Stimulated activated naive CD4-positive, alpha-beta T cell treated with Interleukin-2 at 50 U/mL for 16 hours (primary cell): Measurements from ENCODE around the gene FBN2.

ENCODE experiments used
- DNase-seq: peaks from one replicate; lab custom pipeline; 2025; lab: John Stamatoyannopoulos, UW

The FBN2 gene

GRCh38 chr5:128252756-128253155 is 285.3 kb downstream of the FBN2 start:
- no peak for DNase-seq

- no peak for DNase-seq
These were observed 285.8 kb downstream of the FBN2 start for GRCh38 chr5:128252196-128252595.

DNA sequence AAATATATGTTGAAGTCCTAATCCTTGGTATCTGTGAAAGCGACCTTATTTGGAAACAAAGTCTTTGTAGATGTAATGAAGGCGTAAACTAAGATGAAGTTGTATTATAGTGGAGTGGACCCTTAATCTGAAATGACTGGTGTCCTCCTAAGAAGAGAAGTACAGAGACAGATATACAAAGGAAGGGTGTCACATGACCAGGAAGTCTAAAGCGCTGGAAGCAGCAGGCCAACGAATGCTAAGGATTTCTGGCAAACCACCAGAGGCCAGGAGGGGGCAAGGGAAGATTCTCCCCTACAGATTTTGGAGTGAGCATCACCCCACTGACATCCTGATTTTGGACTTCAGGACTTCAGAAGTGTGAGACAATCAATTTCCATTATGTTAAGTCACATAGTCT is 292.1 kb downstream of the FBN2 start:
- no peak for DNase-seq

- DNase-seq: no peak
These were observed 294.0 kb downstream of the FBN2 start for GRCh38 chr5:128243958-128244582.

DNA sequence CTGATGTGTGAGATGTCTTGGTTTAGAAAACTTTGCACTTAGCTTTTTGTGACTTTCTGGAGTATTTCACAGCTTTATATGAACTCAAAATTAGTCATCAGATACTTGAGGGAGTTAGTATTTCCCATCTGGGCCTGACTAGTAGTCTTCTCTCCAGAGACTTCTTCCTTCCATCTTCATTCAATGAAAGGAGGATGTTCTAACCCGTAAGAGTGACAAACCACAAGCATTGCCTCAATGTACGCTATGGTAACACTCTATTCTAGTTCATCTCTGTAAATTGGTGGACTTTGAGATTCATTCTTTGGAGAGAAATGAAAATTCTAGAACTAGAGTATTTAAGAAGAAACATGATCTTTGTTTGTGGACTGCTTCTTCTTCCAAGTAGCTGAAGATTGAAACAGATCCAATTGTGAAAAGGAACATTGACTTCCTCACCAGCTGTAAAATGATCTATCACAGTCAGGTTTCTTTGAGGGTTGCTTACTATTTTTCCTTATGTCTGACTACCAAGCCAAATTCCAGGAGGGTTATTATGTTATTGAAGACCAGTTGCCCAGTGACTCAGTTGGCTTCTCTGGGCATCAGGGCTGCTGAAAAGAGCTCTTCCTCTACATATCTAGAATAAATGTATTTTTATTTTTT is 296.9 kb downstream of the FBN2 start:
- DNase-seq: no peak

DNA sequence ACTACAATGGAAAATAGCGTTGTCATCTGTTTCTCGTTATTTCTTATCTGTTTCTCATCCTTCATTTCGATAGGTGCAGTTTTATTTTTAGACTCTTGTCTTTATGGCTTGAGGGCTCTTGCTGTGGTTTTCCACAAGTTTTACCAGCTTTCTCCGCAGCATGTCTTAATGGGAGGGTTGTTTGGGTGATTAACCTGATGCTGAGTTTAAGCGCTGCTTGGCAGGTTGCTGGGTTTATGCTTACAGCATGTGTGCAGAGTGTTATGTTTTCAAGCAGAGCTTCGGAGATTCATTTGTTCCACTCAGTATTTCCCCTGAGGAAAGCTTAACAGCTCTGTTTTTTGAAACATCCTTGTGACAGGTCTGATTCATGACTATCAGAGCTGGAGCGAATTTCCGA is 300.5 kb downstream of the FBN2 start:
- no peak for DNase-seq

DNA sequence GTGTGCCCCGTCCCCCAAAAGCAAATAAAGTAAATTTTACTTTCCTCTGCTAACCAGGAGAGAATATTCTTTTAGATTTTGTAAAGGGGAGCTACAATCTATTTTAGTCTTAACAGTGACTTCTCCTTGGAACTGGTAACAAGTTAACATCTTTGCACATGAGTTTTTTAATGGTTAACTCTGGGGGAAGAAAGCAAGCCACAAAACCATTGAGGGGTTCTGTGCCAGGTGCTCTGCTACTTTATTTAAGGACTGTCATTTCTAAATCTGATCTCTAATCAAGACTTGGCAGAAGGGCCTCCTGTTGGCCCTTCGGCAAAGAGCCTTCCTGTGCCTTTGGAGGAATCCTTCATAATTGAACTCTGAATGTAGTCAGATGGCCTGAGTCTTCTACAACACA is 301.0 kb downstream of the FBN2 start:
- DNase-seq: no peak

- no peak for DNase-seq
These were observed 301.7 kb downstream of the FBN2 start for GRCh38 chr5:128236334-128236733.

DNA sequence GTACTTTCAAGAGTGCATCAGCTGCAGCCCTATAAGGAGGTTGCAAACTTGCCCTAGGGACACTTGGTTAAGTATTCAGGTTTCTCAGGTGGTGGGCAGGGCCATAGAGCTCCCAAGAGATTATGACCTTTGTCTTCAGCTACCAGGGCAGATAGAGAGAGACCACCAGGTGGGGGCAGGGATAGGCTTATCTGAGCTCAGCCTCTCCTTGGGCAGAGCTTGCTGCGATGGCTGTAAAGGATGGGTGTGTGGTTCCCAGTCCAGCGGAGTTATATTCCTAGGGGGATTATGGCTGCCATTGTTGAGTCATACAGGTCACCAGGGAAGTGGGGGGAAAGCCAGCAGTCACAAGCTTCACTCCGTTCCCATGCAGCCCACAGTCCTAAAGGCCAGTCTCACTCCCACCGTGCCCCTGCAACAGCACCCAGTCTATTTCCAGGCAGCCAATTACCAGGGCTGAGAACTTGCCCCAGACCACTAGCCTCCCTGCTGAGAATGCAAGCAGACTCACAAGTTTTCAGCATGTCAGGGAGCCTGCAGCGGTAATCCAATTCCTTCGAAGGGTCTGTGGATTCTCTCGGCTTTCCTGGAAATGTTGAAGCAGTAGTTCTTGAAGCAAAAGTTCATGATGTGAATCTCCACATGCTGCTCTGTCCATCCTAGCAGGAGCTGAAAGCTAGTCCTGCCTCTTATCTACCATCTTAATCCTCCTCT is 303.0 kb downstream of the FBN2 start:
- DNase-seq: no peak

DNA sequence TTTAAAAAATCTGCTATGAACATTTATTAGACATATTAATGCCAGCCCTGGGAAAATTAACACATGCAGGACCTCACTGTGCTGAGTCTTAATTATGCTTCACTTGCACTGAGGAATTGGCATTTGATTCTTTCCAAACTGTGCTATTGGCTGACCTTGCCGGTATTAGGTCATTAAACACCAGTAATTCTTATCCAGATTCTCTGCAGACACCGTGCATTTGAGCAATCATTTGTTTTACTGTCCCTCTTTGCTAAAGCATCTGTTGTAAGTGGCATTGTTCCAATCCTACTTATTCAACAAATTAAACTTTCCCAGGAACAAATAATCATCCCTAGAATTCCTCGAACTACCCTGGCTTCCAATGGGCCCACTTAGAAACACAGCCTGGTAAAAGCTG is 309.5 kb downstream of the FBN2 start:
- DNase-seq: no peak

GRCh38 chr5:128228008-128228407 is 310.0 kb downstream of the FBN2 start:
- no peak for DNase-seq

DNA sequence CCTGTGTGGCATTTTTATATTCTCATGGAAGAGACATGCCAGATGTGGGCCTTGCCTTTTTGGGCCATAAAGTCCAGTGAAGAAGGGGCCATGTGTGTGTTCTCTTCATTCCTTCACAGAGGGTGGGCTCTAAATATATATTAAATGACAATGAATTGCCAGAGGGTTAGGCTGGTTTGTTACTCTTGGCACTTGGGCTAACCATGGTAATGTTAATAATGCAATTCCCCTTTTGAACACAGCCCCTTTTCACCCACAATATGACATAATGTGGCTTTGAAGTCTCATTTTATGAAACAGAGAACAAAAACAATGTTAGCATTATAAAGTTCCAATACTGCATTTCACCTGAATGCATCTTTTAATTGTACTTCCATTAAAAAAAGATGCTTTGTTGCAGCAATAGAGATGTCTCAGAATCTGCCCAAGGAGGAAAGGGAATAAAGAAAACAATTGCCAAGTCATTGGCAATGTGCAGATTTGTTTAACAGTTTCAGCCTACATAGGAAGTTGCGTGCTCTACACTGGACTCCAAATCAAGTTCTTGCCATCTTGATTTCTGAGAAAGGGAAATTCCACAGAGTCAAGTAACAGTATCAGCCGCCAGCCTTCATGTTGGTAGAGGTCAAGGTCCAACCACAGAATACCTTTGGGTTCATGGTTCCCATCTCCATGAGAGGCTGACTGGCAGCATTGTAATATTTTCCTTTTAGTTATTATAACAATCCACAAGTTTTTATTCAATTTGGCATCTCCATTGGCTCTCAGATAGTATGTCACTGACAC is 312.6 kb downstream of the FBN2 start:
- no peak for DNase-seq

DNA sequence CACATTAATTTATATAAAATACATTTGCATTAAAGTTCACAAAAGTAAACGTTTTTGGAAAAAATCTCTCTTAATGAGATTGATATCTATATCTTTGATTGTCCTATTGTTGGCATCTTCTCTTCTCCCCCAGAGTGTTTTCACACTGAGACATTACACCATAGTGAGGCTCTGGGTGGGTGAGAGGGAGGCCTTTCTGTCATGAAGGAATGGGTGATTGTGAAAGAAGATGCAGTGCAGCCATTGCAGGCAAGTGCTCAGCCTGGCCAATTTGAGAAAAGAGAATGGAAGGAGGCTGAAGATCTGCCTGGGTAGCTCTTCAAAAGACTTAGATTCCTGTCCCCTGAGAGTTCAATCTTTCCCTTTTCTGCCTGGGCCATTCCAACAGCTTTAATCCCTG is 313.7 kb downstream of the FBN2 start:
- DNase-seq: no peak

GRCh38 chr5:128220841-128221240 is 317.2 kb downstream of the FBN2 start:
- no peak for DNase-seq

DNA sequence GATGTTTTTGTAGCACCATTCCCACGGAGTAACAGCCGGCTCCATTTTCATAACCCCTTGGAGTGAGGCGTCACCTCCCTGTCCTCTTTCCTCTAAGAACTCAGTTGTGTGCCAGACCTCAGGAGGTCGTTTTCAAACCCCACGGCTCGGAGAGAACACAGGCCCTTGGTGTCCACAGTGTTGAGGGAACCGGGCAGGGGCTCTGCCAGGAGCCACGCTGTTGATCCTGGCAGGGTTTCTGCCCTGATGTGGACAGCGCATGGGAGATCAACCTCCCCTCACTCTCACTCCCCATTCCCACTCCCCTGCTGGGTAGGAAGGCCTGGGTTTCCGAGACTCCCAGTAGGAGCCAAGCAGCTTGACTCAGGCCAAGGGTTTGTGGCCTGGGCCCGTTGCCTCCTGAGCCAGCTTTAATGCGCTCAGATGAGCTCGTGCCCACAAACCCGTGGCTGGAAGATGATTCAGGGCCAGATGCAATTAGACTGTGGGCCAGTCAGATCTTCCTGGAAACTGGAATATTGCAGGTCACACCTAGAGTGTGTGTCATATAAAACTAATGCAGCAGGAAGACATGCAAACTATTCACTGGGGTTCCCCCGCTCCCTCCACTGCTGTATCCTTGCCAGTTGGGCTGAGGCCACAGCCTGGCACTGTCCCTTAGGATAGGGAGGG is 321.0 kb downstream of the FBN2 start:
- DNase-seq: no peak

DNA sequence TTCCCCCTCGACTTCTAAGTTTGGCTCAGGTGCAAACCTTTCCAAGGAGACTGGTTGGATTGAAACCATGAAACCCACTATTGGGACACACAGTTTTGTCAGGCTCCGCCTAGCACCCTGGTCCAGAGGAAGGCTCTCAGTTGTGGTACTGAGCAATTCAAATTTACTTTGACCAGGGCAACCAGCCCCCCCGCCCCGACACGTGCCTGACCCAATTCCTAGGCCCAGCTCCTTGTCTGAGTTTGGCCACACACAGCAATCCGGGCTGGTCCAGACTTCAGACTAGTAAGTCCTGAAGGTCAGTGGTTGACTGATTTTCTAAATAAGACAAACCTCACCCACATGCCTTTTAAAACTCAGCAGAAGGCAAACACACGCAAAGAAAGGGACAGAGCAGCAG is 321.8 kb downstream of the FBN2 start:
- no peak for DNase-seq

DNA sequence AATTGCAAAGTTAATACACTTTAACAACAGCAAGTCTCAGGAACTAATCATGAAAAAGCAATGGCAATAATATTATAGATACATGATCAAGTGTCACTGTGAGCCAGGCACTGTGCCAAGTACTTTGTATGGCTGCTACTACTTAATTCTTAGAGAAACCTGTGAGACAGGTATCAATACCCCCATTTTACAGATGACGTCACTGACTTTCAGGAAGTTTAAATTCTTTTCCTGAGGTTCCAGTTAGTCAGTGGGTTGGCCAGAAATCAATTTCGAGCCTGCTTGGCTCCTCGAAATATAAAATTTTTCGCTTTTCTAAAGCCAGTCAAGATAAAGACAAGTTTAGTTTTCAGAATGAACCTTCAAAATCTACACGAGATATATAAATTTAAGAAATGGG is 324.2 kb downstream of the FBN2 start:
- no peak for DNase-seq

- DNase-seq: no peak
These were observed 324.7 kb downstream of the FBN2 start for GRCh38 chr5:128213340-128213739.

GRCh38 chr5:128212191-128212806 is 325.7 kb downstream of the FBN2 start:
- no peak for DNase-seq

- DNase-seq: no peak
These were observed 329.6 kb downstream of the FBN2 start for GRCh38 chr5:128208436-128208835.
